ENCODE results near the gene RSPO4.
"Not testable (repeated sequence)": the region's sequence is repeated elsewhere in the genome, so short reads cannot be mapped to it uniquely, and the experiment has no call there.

Gene RSPO4

DNA sequence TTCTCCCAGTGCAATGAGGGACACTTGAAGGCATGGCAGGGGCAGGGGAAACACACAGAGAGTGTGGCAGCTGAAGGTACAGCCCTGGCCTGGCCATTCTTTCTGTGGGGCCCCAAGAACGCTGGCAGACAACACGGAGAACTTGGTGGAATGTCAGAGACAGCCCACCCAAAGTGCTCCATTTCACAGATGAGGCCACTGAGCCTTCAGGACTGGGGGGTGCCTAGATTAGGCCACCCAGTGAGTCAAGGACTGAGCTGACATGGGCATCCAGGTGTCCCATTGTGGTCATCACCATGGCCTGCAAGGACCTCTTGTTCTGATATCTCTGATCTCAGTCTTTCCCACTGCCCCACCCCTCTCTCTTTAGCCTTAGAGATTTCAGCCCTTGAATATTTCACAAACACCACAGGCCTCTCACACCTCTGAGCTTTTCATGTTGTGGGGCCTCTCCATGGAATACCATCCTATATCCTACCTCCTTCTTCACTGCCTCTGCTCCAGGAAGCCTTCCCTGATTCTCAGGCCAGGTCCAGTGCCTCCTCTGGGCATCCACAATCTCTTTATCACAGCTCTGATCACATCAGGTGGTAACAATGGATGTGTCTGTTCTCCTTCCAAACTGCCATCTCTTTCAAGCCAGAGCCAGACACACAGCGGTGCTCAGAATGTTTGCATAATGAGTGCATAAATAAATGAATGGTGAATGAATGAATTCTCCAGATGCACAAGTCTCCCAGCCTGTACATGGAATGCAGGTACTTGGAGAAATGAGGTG, 2.0 kb upstream of the RSPO4 start:
- no peak for DNase-seq (ENCODE audit: low spot score)

DNA sequence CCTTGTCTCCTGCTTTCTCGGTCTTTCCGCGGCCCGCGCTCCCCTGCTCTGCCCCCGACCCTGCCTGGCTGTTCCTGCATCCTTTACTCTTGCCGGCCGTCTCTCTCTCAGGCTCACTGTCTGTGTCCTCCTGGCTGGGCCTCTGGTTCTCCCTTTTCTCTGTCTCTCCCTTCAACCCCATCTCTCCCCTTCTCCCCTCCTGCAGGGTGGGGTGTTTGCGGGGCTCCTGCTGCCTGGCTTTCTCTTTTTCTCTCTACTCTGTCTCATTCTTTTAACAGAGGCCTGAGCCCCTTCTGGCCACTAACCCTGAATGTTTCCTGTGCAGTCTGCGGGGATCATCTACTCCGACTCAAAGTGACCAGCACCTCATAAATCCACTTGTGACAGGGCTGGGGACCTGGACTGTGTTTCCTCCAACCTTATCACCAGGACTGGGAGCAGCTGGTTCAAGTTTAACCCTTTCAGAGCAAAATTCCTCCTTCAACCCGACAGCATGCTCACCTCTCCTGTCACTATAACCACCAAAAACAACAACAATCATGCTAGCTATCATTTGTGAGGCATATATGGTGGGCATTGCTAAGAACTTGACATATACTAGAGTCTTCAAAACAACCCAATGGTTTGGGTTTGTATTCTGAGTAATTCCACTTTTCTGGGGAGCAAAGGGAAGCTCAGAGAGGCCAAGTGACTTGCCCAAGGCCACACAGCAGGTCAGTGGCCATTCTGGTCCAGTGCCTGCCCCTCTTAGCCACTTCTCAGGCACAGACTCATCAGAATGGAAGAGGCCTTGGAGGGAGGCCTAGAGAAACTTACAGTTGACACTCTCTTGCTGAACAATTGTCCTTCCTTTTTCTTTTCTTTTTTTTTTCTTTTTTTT, 811 bp upstream of the RSPO4 start:
- no peak for DNase-seq (ENCODE audit: low spot score)

DNA sequence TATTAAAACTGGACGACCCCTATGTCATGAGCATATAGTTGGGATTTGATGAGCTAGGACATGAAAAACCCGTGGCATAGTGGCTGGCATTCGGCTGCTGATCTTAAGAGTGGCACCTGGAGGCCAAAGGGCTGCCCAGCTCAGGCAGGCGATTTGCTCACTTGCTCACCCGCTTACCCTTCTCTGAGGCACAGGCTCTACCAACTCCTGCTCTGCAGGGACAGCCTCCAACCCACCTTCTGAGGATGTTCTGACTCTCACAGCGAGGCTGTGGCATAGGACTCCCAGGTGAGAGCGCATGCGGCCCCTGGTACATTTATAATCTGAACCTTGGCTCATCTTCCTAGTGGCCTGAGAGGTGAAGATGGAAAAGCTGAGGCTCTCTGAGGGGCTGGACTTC, 995 bp downstream of the RSPO4 start:
- no peak for DNase-seq (ENCODE audit: low spot score)

- DNase-seq (ENCODE audit: low spot score), result no peak
Measured at GRCh38 chr20:998231-998830, 3.8 kb downstream of the RSPO4 start.

DNA sequence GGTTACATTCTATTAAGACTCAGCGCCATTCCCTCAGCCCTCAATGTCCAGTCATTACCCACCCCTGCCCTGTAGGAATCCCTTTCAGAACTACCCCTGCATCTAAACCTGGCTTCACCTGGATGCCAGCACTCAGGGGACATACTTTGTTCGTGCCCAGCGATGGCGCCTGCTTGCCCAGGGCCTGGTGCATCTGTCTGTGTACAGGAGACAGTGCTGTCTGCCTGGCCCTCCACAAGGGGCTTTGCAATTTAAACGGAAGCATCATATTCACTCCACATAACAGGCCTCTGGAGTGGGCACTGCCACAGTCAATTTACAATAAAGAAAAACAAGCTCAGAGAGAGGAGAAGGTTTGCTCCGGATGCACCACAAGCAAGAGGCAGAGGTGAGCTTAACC, 4.6 kb downstream of the RSPO4 start:
- no peak for DNase-seq (ENCODE audit: low spot score)

- DNase-seq (ENCODE audit: low spot score), result no peak
Measured at GRCh38 chr20:997016-997415, 5.1 kb downstream of the RSPO4 start.

DNA sequence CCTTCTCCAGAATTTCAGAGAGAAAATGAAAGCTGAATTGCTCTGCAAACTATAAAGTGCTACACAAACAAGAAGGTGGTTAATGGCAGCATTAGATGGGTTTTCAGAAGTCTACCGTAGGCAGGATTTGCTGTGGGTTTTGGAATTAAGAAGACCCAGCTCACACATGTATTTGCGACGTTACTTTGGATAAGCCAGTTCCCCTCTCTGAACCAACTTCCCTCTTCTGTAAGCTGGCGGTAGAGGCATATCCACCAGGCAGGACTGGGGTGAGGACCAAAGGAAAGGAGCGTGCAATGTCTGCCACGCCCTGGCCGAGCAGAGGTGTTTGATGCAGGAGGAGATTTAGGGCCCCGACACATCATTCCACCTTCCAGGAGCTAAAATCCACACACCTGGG, 6.9 kb downstream of the RSPO4 start:
- no peak for DNase-seq (ENCODE audit: low spot score)

GRCh38 chr20:992801-993535, 9.1 kb downstream of the RSPO4 start:
- DNase-seq (ENCODE audit: low spot score), result no peak

DNA sequence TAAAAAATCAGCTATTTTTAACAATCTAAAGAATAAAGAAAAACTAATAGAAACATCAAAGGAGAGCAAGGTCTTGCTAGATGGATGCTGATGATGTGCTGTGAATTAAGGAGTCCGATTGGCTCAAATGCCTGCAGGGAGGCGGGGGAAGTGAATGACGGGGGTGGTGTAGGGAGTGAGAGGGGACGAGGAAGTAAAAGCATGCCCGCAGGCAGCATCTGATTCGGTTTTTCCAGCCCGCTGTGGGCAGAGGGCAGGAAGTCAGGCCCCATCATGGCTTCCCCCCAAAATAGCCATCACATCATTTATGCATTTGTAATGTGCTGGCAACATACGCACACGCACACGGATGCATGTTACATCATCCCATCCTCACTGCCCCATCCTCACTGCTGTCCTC, 10.3 kb downstream of the RSPO4 start:
- DNase-seq (ENCODE audit: low spot score), result no peak

GRCh38 chr20:990293-990959, 11.7 kb downstream of the RSPO4 start:
- no peak for DNase-seq (ENCODE audit: low spot score)

DNA sequence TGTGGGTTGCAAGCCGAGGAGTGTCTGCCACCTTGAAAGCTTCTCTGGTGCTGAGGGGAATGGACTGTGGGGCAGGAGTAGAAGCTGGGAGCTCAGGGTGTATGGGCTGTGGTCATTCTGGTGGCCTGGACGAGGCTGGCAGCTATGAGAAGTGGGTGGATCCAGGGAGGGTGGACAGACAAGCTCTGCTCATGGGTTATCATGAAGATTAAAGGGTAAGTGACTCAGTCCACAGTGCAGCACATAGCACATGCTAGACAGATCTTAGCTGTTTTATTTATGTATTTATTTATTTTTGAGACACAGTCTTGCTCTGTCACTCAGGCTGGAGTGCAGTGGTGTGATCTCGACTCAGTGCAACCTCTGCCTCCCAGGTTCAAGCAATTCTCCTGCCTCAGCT, 13.8 kb downstream of the RSPO4 start:
- no peak for DNase-seq (ENCODE audit: low spot score)

- DNase-seq (ENCODE audit: low spot score), result no peak
Measured at GRCh38 chr20:987677-988076, 14.4 kb downstream of the RSPO4 start.

GRCh38 chr20:986733-987355, 15.3 kb downstream of the RSPO4 start:
- peak; percentile 24 for DNase-seq (ENCODE audit: low spot score)

- DNase-seq (ENCODE audit: low spot score), result not testable (repeated sequence)
Measured at GRCh38 chr20:984994-985393, 17.1 kb downstream of the RSPO4 start.

DNA sequence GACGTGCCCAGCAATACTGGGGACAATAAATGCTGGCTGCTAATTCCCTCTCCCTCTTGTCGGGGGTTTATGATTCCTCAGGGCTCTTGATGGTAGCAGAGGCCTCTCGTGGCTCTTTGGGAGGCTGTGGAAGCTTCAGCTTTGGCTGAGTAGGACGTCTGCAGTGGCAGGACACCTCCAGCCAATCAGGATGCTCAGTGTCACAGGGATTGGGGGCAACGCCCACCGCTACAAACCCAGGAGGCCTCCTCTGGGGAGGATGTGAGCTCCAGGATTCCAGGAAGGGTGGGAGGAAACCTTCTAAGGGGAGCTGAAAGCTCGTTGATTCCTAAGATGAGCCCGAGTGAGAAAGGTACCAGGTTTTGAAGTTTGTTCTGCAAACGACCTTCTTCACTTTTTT, 19.4 kb downstream of the RSPO4 start:
- no peak for DNase-seq (ENCODE audit: low spot score)

DNA sequence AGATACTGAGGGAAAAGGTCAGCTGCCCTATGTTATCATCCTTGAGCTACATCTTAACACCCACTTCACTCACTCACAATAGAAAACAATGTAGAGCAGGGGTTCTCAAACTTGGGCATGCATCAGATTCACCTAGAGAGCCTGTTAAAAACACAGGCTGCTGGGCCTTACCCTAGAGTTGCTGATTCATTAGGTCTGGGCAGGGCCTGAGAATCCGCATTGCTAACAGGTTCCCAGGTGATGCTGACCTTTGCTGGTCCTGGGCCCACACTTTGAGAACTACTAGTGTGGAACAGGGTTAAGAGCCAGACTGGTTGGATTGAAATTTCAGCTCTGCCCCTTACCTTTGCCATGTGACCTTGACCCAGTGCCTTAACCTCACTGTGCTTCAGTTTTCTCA, 25.1 kb downstream of the RSPO4 start:
- DNase-seq (ENCODE audit: low spot score), result no peak

GRCh38 chr20:976033-976432, 26.1 kb downstream of the RSPO4 start:
- DNase-seq (ENCODE audit: low spot score), result no peak

GRCh38 chr20:973785-974194, 28.3 kb downstream of the RSPO4 start:
- DNase-seq (ENCODE audit: low spot score), result peak; percentile 91

GRCh38 chr20:972256-972655, 29.9 kb downstream of the RSPO4 start:
- no peak for DNase-seq (ENCODE audit: low spot score)

DNA sequence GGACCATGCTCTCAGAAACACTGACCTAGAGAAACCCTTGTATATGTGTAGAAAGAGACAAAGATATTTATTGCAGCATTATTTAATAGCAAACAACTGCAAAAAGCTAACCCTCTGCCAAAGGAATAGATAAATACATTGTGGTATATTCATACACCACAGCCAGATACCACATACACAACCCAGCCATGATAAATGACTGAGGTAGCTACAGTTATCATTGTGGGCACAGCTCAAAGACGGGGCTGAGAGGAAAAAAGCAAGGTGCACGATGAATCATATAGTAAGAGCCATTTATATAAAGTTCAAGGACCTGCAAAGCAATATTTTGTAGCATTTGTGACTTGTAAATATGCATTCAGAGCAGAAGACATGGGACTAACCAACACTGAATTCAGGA, 30.8 kb downstream of the RSPO4 start:
- DNase-seq (ENCODE audit: low spot score), result no peak

GRCh38 chr20:969868-970267, 32.2 kb downstream of the RSPO4 start:
- no peak for DNase-seq (ENCODE audit: low spot score)

Data from RKO (cell line).